Panc1 (cell line): ENCODE results near the gene PARD6B. TPM values are rescaled to one million over a fixed set of nuclear protein-coding genes. Genes with fewer than 3 reads are reported as not detected.

Experiments used
- ATAC-seq: fragments of 200-7000 bp; cut with Tn5 transposase; 2 replicates; pipeline ENCODE4 v1.9.1; 2020; ENCODE audit warnings: mild to moderate bottlenecking, moderate library complexity
- BruUV-seq: library from RNA; stranded (reverse); fragments of 400-500 nt; replicated peaks from 2 replicates; lab custom pipeline; 2021; lab: Mats Ljungman, UMichigan
- CTCF ChIA-PET: fragments of 300-600 bp; sonication (Branson Sonifier 250); formaldehyde crosslinking; loops from one replicate; lab custom pipeline; 2022; ENCODE audit warnings: antibody characterized with exemption; lab: Charles Lee
- POLR2A ChIA-PET: fragments of 300-600 bp; sonication (Branson Sonifier 250); formaldehyde crosslinking; loops from one replicate; lab custom pipeline; 2022; ENCODE audit warnings: antibody characterized with exemption; lab: Charles Lee
- DNase-seq: peaks from one replicate; pipeline ENCODE4 v3.0.0-alpha.2; 2010; ENCODE audit warnings: low read depth, low spot score
- H3K27ac ChIP-seq: 2 replicates; pipeline ENCODE4 v1.5.1; 2011; ENCODE audit warnings: mild to moderate bottlenecking, low read length, inconsistent platforms
- H3K27me3 ChIP-seq: fragments of 200-500 bp; sonication (Bioruptor generic); 2 replicates; pipeline ENCODE4 v1.6.0; 2014; ENCODE audit warnings: low read length, inconsistent platforms; ENCODE audit not compliant: control insufficient read depth, insufficient read depth
- H3K36me3 ChIP-seq: fragments of 200-500 bp; sonication (Bioruptor generic); 2 replicates; pipeline ENCODE4 v1.5.1; 2014; ENCODE audit warnings: inconsistent platforms, mild to moderate bottlenecking, low read length, moderate library complexity; ENCODE audit not compliant: control insufficient read depth, insufficient read depth
- H3K4me1 ChIP-seq: 2 replicates; pipeline ENCODE4 v1.5.1; 2011; ENCODE audit warnings: inconsistent platforms, mild to moderate bottlenecking, low read length, moderate library complexity; ENCODE audit not compliant: control insufficient read depth, insufficient read depth
- H3K4me3 ChIP-seq, 2 experiments: 2 replicates each; pipeline ENCODE4 v1.5.1; 2011 to 2012; ENCODE audit warnings: low read depth in 2 of 2, low read length in 2 of 2, mild to moderate bottlenecking in 2 of 2, inconsistent platforms in 1 of 2, moderate library complexity in 1 of 2
- H3K9me3 ChIP-seq: fragments of 200-500 bp; sonication (Bioruptor generic); 2 replicates; pipeline ENCODE4 v1.5.1; 2014; ENCODE audit warnings: low read depth, mild to moderate bottlenecking, inconsistent platforms, low read length, moderate library complexity; ENCODE audit not compliant: control insufficient read depth, insufficient read depth
- POLR2AphosphoS5 ChIP-seq: IDR thresholded peaks from 2 replicates; pipeline ENCODE4 v1.6.1; 2012; ENCODE audit warnings: mild to moderate bottlenecking, low read depth, low read length, moderate library complexity
- SIN3A ChIP-seq: IDR thresholded peaks from 2 replicates; pipeline ENCODE4 v1.6.1; 2012; ENCODE audit warnings: low read depth, mild to moderate bottlenecking, low read length, moderate library complexity, borderline replicate concordance; ENCODE audit not compliant: insufficient read depth
- TCF7L2 ChIP-seq: IDR thresholded peaks from 2 replicates; pipeline ENCODE4 v1.6.1; 2011; ENCODE audit warnings: mild to moderate bottlenecking, low read depth, low read length, inconsistent platforms
- in situ Hi-C: cut with HindIII; loops from 2 replicates; pipeline ENCODE4 v1.10.0; 2016; ENCODE audit warnings: low sequenced_read_pairs, low pct_unique_long_range_greater_than_20kb
- intact Hi-C: fragments of 100-400 bp; cut with micrococcal nuclease; formaldehyde crosslinking; loops from one replicate; pipeline ENCODE4 v1.10.0; 2022; ENCODE audit not compliant: unreplicated experiment
- total RNA-seq: library from RNA; stranded (reverse); gene quantifications from one replicate; pipeline ENCODE4 v1.2.1, GENCODE V29; 2021; ENCODE audit not compliant: unreplicated experiment
- TF ChIP-seq, protein P1 (sequence below): fragments of 450-650 bp; IDR thresholded peaks from 2 replicates; pipeline ENCODE4 v1.5.1; 2017; ENCODE audit warnings: mild to moderate bottlenecking
- TF ChIP-seq, protein P2 (sequence below), 2 experiments: IDR thresholded peaks; 2 replicates each; pipeline ENCODE4 v1.6.1; 2011 to 2012; ENCODE audit warnings: low read depth in 2 of 2, control low read depth in 1 of 2, low read length in 1 of 2, mild to moderate bottlenecking in 1 of 2, moderate library complexity in 1 of 2; ENCODE audit not compliant: insufficient read depth in 1 of 2

PARD6B gene
- total RNA-seq, 1 experiment from 2014 or later, result 132 TPM

GRCh38 chr20:50723672-50724071 is 7.7 kb upstream of the PARD6B start:
- peak overlapping the region; percentile 100 for H3K27ac ChIP-seq
- in situ Hi-C loops, result no loop called here

GRCh38 chr20:50724112-50724725 is 7.2 kb upstream of the PARD6B start:
- Histone ChIP-seq H3K36me3 (no peaks in the 10 kb centered on the region), H3K4me1 (peaks cover 64% of the 10 kb centered on the region), H3K9me3 (no peaks in the 10 kb centered on the region), H3K27ac (peak overlapping the region; percentile 100), H3K4me3 (no peak overlapping the region), H3K27me3 (no peaks in the 10 kb centered on the region)
- TF ChIP-seq SIN3A, result no peak
- no peak for DNase-seq
- POLR2A ChIA-PET, result interaction anchor here (0.7 kb wide), 1 partner anchor 33 kb away, joined by 6 read pairs; no protein-coding TSS in a partner anchor
- intact Hi-C loops, result loop anchor here (10.0 kb wide), 1 partner anchor 49 kb away; no protein-coding TSS in a partner anchor
- no TSS peak for BruUV-seq
- in situ Hi-C loops, result no loop called here
- peak; percentile 3 for ATAC-seq
- CTCF ChIA-PET, result interaction anchor here (0.5 kb wide), 1 partner anchor 66 kb away, joined by 3 read pairs; no protein-coding TSS in a partner anchor

More at GRCh38 chr20:50723672-50724071, 7.7 kb upstream of the PARD6B start:
- no peak for DNase-seq
- Histone ChIP-seq H3K4me1 (peaks cover 61% of the 10 kb centered on the region), H3K4me3 (no peak overlapping the region), H3K36me3 (no peaks in the 10 kb centered on the region), H3K9me3 (no peaks in the 10 kb centered on the region), H3K27me3 (no peaks in the 10 kb centered on the region)
- no TSS peak for BruUV-seq
- POLR2A ChIA-PET, result interaction anchor here (0.7 kb wide), 1 partner anchor 33 kb away, joined by 6 read pairs; no protein-coding TSS in a partner anchor
- TF ChIP-seq, protein P1, sequence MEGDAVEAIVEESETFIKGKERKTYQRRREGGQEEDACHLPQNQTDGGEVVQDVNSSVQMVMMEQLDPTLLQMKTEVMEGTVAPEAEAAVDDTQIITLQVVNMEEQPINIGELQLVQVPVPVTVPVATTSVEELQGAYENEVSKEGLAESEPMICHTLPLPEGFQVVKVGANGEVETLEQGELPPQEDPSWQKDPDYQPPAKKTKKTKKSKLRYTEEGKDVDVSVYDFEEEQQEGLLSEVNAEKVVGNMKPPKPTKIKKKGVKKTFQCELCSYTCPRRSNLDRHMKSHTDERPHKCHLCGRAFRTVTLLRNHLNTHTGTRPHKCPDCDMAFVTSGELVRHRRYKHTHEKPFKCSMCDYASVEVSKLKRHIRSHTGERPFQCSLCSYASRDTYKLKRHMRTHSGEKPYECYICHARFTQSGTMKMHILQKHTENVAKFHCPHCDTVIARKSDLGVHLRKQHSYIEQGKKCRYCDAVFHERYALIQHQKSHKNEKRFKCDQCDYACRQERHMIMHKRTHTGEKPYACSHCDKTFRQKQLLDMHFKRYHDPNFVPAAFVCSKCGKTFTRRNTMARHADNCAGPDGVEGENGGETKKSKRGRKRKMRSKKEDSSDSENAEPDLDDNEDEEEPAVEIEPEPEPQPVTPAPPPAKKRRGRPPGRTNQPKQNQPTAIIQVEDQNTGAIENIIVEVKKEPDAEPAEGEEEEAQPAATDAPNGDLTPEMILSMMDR, result no peak
- no peak for TF ChIP-seq TCF7L2
- TF ChIP-seq POLR2AphosphoS5, result no peak
- intact Hi-C loops, result loop anchor here (10.0 kb wide), 1 partner anchor 49 kb away; no protein-coding TSS in a partner anchor
- CTCF ChIA-PET, result interaction anchor here (0.7 kb wide), 1 partner anchor 21 kb away, joined by 3 read pairs; no protein-coding TSS in a partner anchor
- ATAC-seq, result no peak

- intact Hi-C loops, result loop anchor here (10.0 kb wide), 1 partner anchor 50 kb away; no protein-coding TSS in a partner anchor
- H3K4me3 ChIP-seq, result peak overlapping the region in 1 of 2 experiments; percentile 10; a peak in 2 of 4 replicates
- CTCF ChIA-PET, result interaction anchor here (0.5 to 0.6 kb wide), 2 partner anchors 40 to 66 kb away, joined by 3 to 6 read pairs; no protein-coding TSS in a partner anchor
Observed at GRCh38 chr20:50724851-50725723, 6.3 kb upstream of the PARD6B start.

More at GRCh38 chr20:50724851-50725723, 6.3 kb upstream of the PARD6B start:
- in situ Hi-C loops, result no loop called here
- H3K9me3 ChIP-seq, result no peaks in the 10 kb centered on the region
- H3K36me3 ChIP-seq, result no peaks in the 10 kb centered on the region
- BruUV-seq, result TSS peak; percentile 93
- POLR2A ChIA-PET, result interaction anchor here (0.6 kb wide), 1 partner anchor 66 kb away, joined by 3 read pairs; no protein-coding TSS in a partner anchor
- H3K27me3 ChIP-seq, result no peaks in the 10 kb centered on the region
- peak overlapping the region; percentile 100 for H3K27ac ChIP-seq
- ATAC-seq (peak; percentile 82), DNase-seq (no peak)
- TF ChIP-seq, protein P1, result no peak
- TF ChIP-seq SIN3A, result no peak
- TF ChIP-seq, protein P2, sequence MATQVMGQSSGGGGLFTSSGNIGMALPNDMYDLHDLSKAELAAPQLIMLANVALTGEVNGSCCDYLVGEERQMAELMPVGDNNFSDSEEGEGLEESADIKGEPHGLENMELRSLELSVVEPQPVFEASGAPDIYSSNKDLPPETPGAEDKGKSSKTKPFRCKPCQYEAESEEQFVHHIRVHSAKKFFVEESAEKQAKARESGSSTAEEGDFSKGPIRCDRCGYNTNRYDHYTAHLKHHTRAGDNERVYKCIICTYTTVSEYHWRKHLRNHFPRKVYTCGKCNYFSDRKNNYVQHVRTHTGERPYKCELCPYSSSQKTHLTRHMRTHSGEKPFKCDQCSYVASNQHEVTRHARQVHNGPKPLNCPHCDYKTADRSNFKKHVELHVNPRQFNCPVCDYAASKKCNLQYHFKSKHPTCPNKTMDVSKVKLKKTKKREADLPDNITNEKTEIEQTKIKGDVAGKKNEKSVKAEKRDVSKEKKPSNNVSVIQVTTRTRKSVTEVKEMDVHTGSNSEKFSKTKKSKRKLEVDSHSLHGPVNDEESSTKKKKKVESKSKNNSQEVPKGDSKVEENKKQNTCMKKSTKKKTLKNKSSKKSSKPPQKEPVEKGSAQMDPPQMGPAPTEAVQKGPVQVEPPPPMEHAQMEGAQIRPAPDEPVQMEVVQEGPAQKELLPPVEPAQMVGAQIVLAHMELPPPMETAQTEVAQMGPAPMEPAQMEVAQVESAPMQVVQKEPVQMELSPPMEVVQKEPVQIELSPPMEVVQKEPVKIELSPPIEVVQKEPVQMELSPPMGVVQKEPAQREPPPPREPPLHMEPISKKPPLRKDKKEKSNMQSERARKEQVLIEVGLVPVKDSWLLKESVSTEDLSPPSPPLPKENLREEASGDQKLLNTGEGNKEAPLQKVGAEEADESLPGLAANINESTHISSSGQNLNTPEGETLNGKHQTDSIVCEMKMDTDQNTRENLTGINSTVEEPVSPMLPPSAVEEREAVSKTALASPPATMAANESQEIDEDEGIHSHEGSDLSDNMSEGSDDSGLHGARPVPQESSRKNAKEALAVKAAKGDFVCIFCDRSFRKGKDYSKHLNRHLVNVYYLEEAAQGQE (IDR thresholded peaks at IDR 0.05; ENCODE audit: insufficient read depth in 1 of 2, low read depth in 2 of 2, low read length in 1 of 2), result no peak
- peak; percentile 96 for TF ChIP-seq TCF7L2
- peak; percentile 86 for TF ChIP-seq POLR2AphosphoS5
- peaks cover 73% of the 10 kb centered on the region for H3K4me1 ChIP-seq
